ENCODE results near the gene ELOVL7. TPM values are rescaled to one million over a fixed set of nuclear protein-coding genes. Genes with fewer than 3 reads are reported as not detected.

The ELOVL7 gene
- total RNA-seq, 1 experiment from 2014 or later: 20.0 TPM

DNA sequence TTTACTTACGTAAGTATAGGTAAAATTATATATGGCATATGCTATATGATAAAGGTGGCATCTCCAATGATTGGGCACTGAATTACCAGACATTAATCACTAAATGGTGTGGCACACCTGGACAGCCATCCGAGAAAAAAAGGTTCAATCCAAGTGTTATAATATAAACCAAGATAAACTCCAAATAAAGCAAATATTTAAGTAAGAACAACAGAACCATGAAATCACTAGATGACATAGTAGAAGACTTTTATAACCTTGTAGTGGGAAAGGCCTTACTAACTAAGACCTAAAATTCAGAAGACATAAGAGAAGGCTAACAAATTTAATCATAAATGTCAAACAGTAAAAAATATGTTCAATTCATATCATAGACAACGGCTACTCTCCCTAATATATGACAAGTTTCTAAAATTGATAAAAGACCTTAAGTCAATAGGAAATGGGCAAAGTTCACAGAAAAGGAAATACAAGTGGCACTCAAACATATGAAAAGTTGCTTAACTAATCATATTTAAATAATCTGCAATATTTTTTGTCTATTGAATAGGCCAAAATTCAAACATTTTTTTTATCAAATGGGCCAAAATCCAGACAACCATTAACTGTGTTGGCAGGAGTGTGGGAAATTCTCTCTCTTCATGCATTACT lies 55.1 kb downstream of the ELOVL7 start:
- H3K36me3 ChIP-seq (ENCODE audit: control insufficient read depth in 1 of 2, insufficient read depth in 2 of 2, low read length in 2 of 2): no peaks in the 10 kb centered on the region
- no peaks in the 10 kb centered on the region for H3K4me1 ChIP-seq (ENCODE audit: control insufficient read depth in 1 of 2, insufficient read depth in 2 of 2, low read length in 2 of 2)
- H3K4me3 ChIP-seq (replicated peaks in 1 of 2; ENCODE audit: low read depth in 1 of 2, low read length in 2 of 2): no peak overlapping the region
- H3K9me3 ChIP-seq (ENCODE audit: control insufficient read depth in 1 of 2, insufficient read depth in 1 of 2, low read depth in 1 of 2, low read length in 2 of 2): no peaks in the 10 kb centered on the region
- no peak for ATAC-seq
- TF ChIP-seq CBX3 (IDR thresholded peaks at IDR 0.05; ENCODE audit: low read depth) (no peak), SIN3A (IDR thresholded peaks at IDR 0.05; ENCODE audit: low read depth) (no peak), POLR2AphosphoS5 (IDR thresholded peaks at IDR 0.05; ENCODE audit: low read depth, low read length) (no peak), TCF7L2 (IDR thresholded peaks at IDR 0.05; ENCODE audit: borderline replicate concordance, extremely low read depth, insufficient read depth, insufficient read length) (no peak), EZH2 (IDR thresholded peaks at IDR 0.05) (no peak)
- TF ChIP-seq, protein P1, sequence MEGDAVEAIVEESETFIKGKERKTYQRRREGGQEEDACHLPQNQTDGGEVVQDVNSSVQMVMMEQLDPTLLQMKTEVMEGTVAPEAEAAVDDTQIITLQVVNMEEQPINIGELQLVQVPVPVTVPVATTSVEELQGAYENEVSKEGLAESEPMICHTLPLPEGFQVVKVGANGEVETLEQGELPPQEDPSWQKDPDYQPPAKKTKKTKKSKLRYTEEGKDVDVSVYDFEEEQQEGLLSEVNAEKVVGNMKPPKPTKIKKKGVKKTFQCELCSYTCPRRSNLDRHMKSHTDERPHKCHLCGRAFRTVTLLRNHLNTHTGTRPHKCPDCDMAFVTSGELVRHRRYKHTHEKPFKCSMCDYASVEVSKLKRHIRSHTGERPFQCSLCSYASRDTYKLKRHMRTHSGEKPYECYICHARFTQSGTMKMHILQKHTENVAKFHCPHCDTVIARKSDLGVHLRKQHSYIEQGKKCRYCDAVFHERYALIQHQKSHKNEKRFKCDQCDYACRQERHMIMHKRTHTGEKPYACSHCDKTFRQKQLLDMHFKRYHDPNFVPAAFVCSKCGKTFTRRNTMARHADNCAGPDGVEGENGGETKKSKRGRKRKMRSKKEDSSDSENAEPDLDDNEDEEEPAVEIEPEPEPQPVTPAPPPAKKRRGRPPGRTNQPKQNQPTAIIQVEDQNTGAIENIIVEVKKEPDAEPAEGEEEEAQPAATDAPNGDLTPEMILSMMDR (IDR thresholded peaks at IDR 0.05 in 2 of 3, conservative IDR thresholded peaks at IDR 0.05 in 1 of 3; ENCODE audit: borderline replicate concordance in 1 of 3, insufficient read depth in 1 of 3, low read depth in 2 of 3, low read length in 2 of 3): no peak
- BruUV-seq (replicated peaks): no TSS peak
- no peak overlapping the region for H2AFZ ChIP-seq (ENCODE audit: low read depth, low read length, poor library complexity, severe bottlenecking)
- no peaks in the 10 kb centered on the region for H4K20me1 ChIP-seq (ENCODE audit: insufficient read depth)
- H3K79me2 ChIP-seq (ENCODE audit: insufficient read depth, low read length): no peaks in the 10 kb centered on the region
- ChIA-PET CTCF (no interaction called here), POLR2A (no interaction called here), RAD21 (ENCODE audit: low non-redundant PET in 1 of 2, low total read pairs in 2 of 2, uncharacterized antibody in 2 of 2, unreplicated experiment in 2 of 2) (no interaction called here)
- H3K27ac ChIP-seq (ENCODE audit: low read depth, low read length): no peak overlapping the region
- no peaks in the 10 kb centered on the region for H3K9me2 ChIP-seq (ENCODE audit: insufficient read depth)
- H3K9ac ChIP-seq (ENCODE audit: low read length): no peak overlapping the region
- H3K27me3 ChIP-seq (ENCODE audit: insufficient read depth, low read length): no peaks in the 10 kb centered on the region
- DNase-seq (ENCODE audit: low read depth, low spot score): no peak
- no peak overlapping the region for H3K4me2 ChIP-seq (ENCODE audit: low read length)
- intact Hi-C loops (cut with micrococcal nuclease): no loop called here

DNA sequence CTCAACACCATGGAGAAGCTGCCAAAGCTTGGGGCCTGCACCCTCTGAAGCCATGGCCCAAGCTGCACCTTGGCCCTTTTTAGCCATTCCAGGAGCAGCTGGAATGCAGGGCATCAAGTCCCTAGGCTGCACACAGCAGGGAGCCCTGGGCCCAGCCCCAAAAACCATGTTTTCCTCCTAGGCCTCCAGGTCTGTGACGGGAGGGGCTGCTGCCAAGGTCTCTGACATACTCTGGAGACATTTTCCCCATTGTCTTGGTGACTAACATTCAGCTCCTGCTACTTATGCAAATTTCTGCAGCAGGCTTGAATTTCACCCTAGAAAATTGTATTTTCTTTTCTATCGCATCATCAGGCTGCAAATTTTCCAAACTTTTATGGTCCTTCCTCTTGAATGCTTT lies 64.6 kb downstream of the ELOVL7 start:
- Histone ChIP-seq H2AFZ (ENCODE audit: low read depth, low read length, poor library complexity, severe bottlenecking) (no peak overlapping the region), H3K36me3 (ENCODE audit: control insufficient read depth in 1 of 2, insufficient read depth in 2 of 2, low read length in 2 of 2) (no peaks in the 10 kb centered on the region), H3K27ac (ENCODE audit: low read depth, low read length) (peak overlapping the region; percentile 64; the same call in 1 of the 2 replicates), H3K4me3 (replicated peaks in 1 of 2; ENCODE audit: low read depth in 1 of 2, low read length in 2 of 2) (peak overlapping the region in 1 of 2 experiments; percentile 43; a peak in 1 of 4 replicates), H3K4me2 (ENCODE audit: low read length) (peak overlapping the region; percentile 82), H3K27me3 (ENCODE audit: insufficient read depth, low read length) (no peaks in the 10 kb centered on the region), H3K9me3 (ENCODE audit: control insufficient read depth in 1 of 2, insufficient read depth in 1 of 2, low read depth in 1 of 2, low read length in 2 of 2) (no peaks in the 10 kb centered on the region), H4K20me1 (ENCODE audit: insufficient read depth) (no peaks in the 10 kb centered on the region), H3K9ac (ENCODE audit: low read length) (peak overlapping the region; percentile 15; the same call in 1 of the 2 replicates), H3K9me2 (ENCODE audit: insufficient read depth) (no peaks in the 10 kb centered on the region), H3K4me1 (ENCODE audit: control insufficient read depth in 1 of 2, insufficient read depth in 2 of 2, low read length in 2 of 2) (peaks cover 25 to 32% of the 10 kb centered on the region in 2 experiments), H3K79me2 (ENCODE audit: insufficient read depth, low read length) (no peaks in the 10 kb centered on the region)
- ATAC-seq (peak; percentile 44), DNase-seq (ENCODE audit: low read depth, low spot score) (peak; percentile 6)
- TF ChIP-seq SP1 (IDR thresholded peaks at IDR 0.05; ENCODE audit: low read depth) (no peak), EZH2phosphoT487 (IDR thresholded peaks at IDR 0.05; ENCODE audit: borderline replicate concordance) (no peak), ZNF274 (IDR thresholded peaks at IDR 0.05; ENCODE audit: low read depth, low read length) (no peak)
- TF ChIP-seq, protein P1 (IDR thresholded peaks at IDR 0.05 in 2 of 3, conservative IDR thresholded peaks at IDR 0.05 in 1 of 3; ENCODE audit: borderline replicate concordance in 1 of 3, insufficient read depth in 1 of 3, low read depth in 2 of 3, low read length in 2 of 3): no peak
- intact Hi-C loops (cut with micrococcal nuclease): no loop called here
- BruUV-seq (replicated peaks): no TSS peak
- ChIA-PET POLR2A (no interaction called here), RAD21 (ENCODE audit: low non-redundant PET in 1 of 2, low total read pairs in 2 of 2, uncharacterized antibody in 2 of 2, unreplicated experiment in 2 of 2) (no interaction called here), CTCF (no interaction called here)
